Memory B cell (primary cell): ENCODE results near the gene TEX11.
"Not testable (repeated sequence)": the region's sequence is repeated elsewhere in the genome, so short reads cannot be mapped to it uniquely, and the experiment has no call there.

Source experiments
- ATAC-seq: fragments of 150-1000 bp; cut with Tn5 transposase; 2 replicates; pipeline ENCODE4 v1.10.0; 2021; ENCODE audit warnings: low read depth, mild to moderate bottlenecking, moderate library complexity
- DNase-seq, 2 donors: peaks; one replicate each; pipeline ENCODE4 v3.0.0; 2022; ENCODE audit warnings: low spot score in 2 of 2
- H3K27ac Mint-ChIP-seq: one replicate; pipeline ENCODE4 v1.8.0; 2022; ENCODE audit warnings: mild to moderate bottlenecking, moderate library complexity, mixed read lengths
- H3K27me3 Mint-ChIP-seq: one replicate; pipeline ENCODE4 v1.8.0; 2022; ENCODE audit warnings: mixed read lengths
- H3K36me3 Mint-ChIP-seq: one replicate; pipeline ENCODE4 v1.8.0; 2022; ENCODE audit warnings: mild to moderate bottlenecking, mixed read lengths
- H3K4me1 Mint-ChIP-seq: one replicate; pipeline ENCODE4 v1.8.0; 2022; ENCODE audit warnings: mixed read lengths
- H3K4me3 Mint-ChIP-seq: one replicate; pipeline ENCODE4 v1.8.0; 2022; ENCODE audit warnings: mild to moderate bottlenecking, moderate library complexity, mixed read lengths
- H3K9me3 Mint-ChIP-seq: one replicate; pipeline ENCODE4 v1.8.0; 2022; ENCODE audit warnings: mixed read lengths

The TEX11 gene

GRCh38 chrX:70694339-70695122 is 214.0 kb downstream of the TEX11 start:
- no peak overlapping the region for H3K4me3 Mint-ChIP-seq
- ATAC-seq, result no peak
- H3K27ac Mint-ChIP-seq, result no peak overlapping the region
- DNase-seq, result no peak
- H3K36me3 Mint-ChIP-seq, result no peaks in the 10 kb centered on the region
- H3K9me3 Mint-ChIP-seq, result no peaks in the 10 kb centered on the region
- no peaks in the 10 kb centered on the region for H3K27me3 Mint-ChIP-seq
- H3K4me1 Mint-ChIP-seq, result no peaks in the 10 kb centered on the region

- not testable (repeated sequence) for H3K4me3 Mint-ChIP-seq, DNase-seq, H3K27ac Mint-ChIP-seq, H3K27me3 Mint-ChIP-seq, H3K4me1 Mint-ChIP-seq, H3K36me3 Mint-ChIP-seq, H3K9me3 Mint-ChIP-seq, ATAC-seq
These were observed 229.1 kb downstream of the TEX11 start for GRCh38 chrX:70679455-70679854.

- Mint-ChIP-seq H3K4me3 (no peak overlapping the region), H3K9me3 (peaks cover 2% of the 10 kb centered on the region), H3K27ac (no peak overlapping the region), H3K27me3 (no peaks in the 10 kb centered on the region), H3K4me1 (no peaks in the 10 kb centered on the region), H3K36me3 (no peaks in the 10 kb centered on the region)
- ATAC-seq (no peak), DNase-seq (no peak)
These were observed 233.2 kb downstream of the TEX11 start for GRCh38 chrX:70675284-70675683.

GRCh38 chrX:70672326-70672725 is 236.2 kb downstream of the TEX11 start:
- H3K4me1 Mint-ChIP-seq, result no peaks in the 10 kb centered on the region
- no peak for DNase-seq
- no peak for ATAC-seq
- no peak overlapping the region for H3K27ac Mint-ChIP-seq
- H3K4me3 Mint-ChIP-seq, result no peak overlapping the region
- H3K27me3 Mint-ChIP-seq, result no peaks in the 10 kb centered on the region
- H3K36me3 Mint-ChIP-seq, result no peaks in the 10 kb centered on the region
- H3K9me3 Mint-ChIP-seq, result peaks cover 2% of the 10 kb centered on the region

- Mint-ChIP-seq H3K36me3 (no peaks in the 10 kb centered on the region), H3K27me3 (no peaks in the 10 kb centered on the region), H3K4me1 (no peaks in the 10 kb centered on the region), H3K9me3 (peaks cover 2% of the 10 kb centered on the region), H3K4me3 (no peak overlapping the region), H3K27ac (no peak overlapping the region)
- DNase-seq, result no peak
- ATAC-seq, result no peak
These were observed 239.4 kb downstream of the TEX11 start for GRCh38 chrX:70669120-70669519.

GRCh38 chrX:70664726-70665125 is 243.8 kb downstream of the TEX11 start:
- H3K27ac Mint-ChIP-seq, result no peak overlapping the region
- H3K4me3 Mint-ChIP-seq, result no peak overlapping the region
- no peaks in the 10 kb centered on the region for H3K27me3 Mint-ChIP-seq
- DNase-seq, result no peak
- H3K9me3 Mint-ChIP-seq, result no peaks in the 10 kb centered on the region
- ATAC-seq, result no peak
- H3K36me3 Mint-ChIP-seq, result no peaks in the 10 kb centered on the region
- no peaks in the 10 kb centered on the region for H3K4me1 Mint-ChIP-seq

- ATAC-seq, DNase-seq, H3K36me3 Mint-ChIP-seq, H3K27me3 Mint-ChIP-seq, H3K4me1 Mint-ChIP-seq, H3K4me3 Mint-ChIP-seq, H3K27ac Mint-ChIP-seq, H3K9me3 Mint-ChIP-seq: not testable (repeated sequence)
These were observed 247.4 kb downstream of the TEX11 start for GRCh38 chrX:70661124-70661523.

GRCh38 chrX:70657546-70657945 is 251.0 kb downstream of the TEX11 start:
- H3K27me3 Mint-ChIP-seq, H3K27ac Mint-ChIP-seq, DNase-seq, H3K4me3 Mint-ChIP-seq, H3K36me3 Mint-ChIP-seq, H3K9me3 Mint-ChIP-seq, H3K4me1 Mint-ChIP-seq, ATAC-seq: not testable (repeated sequence)

GRCh38 chrX:70656304-70656703 is 252.2 kb downstream of the TEX11 start:
- DNase-seq, result no peak
- H3K4me3 Mint-ChIP-seq, result no peak overlapping the region

GRCh38 chrX:70647910-70648309 is 260.6 kb downstream of the TEX11 start:
- not testable (repeated sequence) for H3K4me3 Mint-ChIP-seq, H3K27me3 Mint-ChIP-seq, H3K27ac Mint-ChIP-seq, H3K36me3 Mint-ChIP-seq, DNase-seq, H3K4me1 Mint-ChIP-seq, H3K9me3 Mint-ChIP-seq, ATAC-seq

More at GRCh38 chrX:70656304-70656703, 252.2 kb downstream of the TEX11 start:
- ATAC-seq, result no peak
- Mint-ChIP-seq H3K36me3 (no peaks in the 10 kb centered on the region), H3K9me3 (no peaks in the 10 kb centered on the region), H3K27ac (no peak overlapping the region), H3K4me1 (no peaks in the 10 kb centered on the region), H3K27me3 (peaks cover 1% of the 10 kb centered on the region)

GRCh38 chrX:70636218-70636617 is 272.3 kb downstream of the TEX11 start:
- H3K4me3 Mint-ChIP-seq, result no peak overlapping the region
- H3K27me3 Mint-ChIP-seq, result no peaks in the 10 kb centered on the region
- no peak for ATAC-seq
- H3K27ac Mint-ChIP-seq, result no peak overlapping the region
- H3K9me3 Mint-ChIP-seq, result peaks cover 3% of the 10 kb centered on the region
- DNase-seq, result no peak
- H3K4me1 Mint-ChIP-seq, result no peaks in the 10 kb centered on the region
- no peaks in the 10 kb centered on the region for H3K36me3 Mint-ChIP-seq

GRCh38 chrX:70635669-70636068 is 272.8 kb downstream of the TEX11 start:
- no peaks in the 10 kb centered on the region for H3K4me1 Mint-ChIP-seq
- DNase-seq (no peak), ATAC-seq (no peak)
- H3K36me3 Mint-ChIP-seq, result no peaks in the 10 kb centered on the region
- H3K9me3 Mint-ChIP-seq, result peaks cover 3% of the 10 kb centered on the region
- no peak overlapping the region for H3K27ac Mint-ChIP-seq
- H3K27me3 Mint-ChIP-seq, result no peaks in the 10 kb centered on the region
- no peak overlapping the region for H3K4me3 Mint-ChIP-seq

GRCh38 chrX:70635227-70635626 is 273.3 kb downstream of the TEX11 start:
- no peak for ATAC-seq
- Mint-ChIP-seq H3K4me3 (no peak overlapping the region), H3K27me3 (no peaks in the 10 kb centered on the region), H3K36me3 (no peaks in the 10 kb centered on the region), H3K4me1 (no peaks in the 10 kb centered on the region), H3K27ac (no peak overlapping the region), H3K9me3 (peaks cover 3% of the 10 kb centered on the region)
- no peak for DNase-seq

- Mint-ChIP-seq H3K36me3 (no peaks in the 10 kb centered on the region), H3K27ac (no peak overlapping the region), H3K27me3 (peaks cover 5% of the 10 kb centered on the region), H3K4me1 (no peaks in the 10 kb centered on the region), H3K4me3 (no peak overlapping the region), H3K9me3 (no peaks in the 10 kb centered on the region)
- no peak for DNase-seq
- no peak for ATAC-seq
These were observed 286.8 kb downstream of the TEX11 start for GRCh38 chrX:70621743-70622142.

- H3K36me3 Mint-ChIP-seq, result no peaks in the 10 kb centered on the region
- H3K27ac Mint-ChIP-seq, result no peak overlapping the region
- H3K4me1 Mint-ChIP-seq, result no peaks in the 10 kb centered on the region
- H3K27me3 Mint-ChIP-seq, result peaks cover 5% of the 10 kb centered on the region
- ATAC-seq, result no peak
- H3K4me3 Mint-ChIP-seq, result no peak overlapping the region
- H3K9me3 Mint-ChIP-seq, result peaks cover 1% of the 10 kb centered on the region
- no peak for DNase-seq
These were observed 290.0 kb downstream of the TEX11 start for GRCh38 chrX:70618467-70618866.
